Amniotic epithelial cell (primary cell): Measurements from ENCODE around the gene CCNB3.
A peak's percentile ranks its signal among the peaks of the same experiment; 100 is the strongest.
"Not testable (repeated sequence)": the region's sequence is repeated elsewhere in the genome, so short reads cannot be mapped to it uniquely, and the experiment has no call there.

Experiments
- DNase-seq: peaks from one replicate; pipeline ENCODE4 v3.0.0-alpha.2; 2010; ENCODE audit warnings: low read depth

The CCNB3 gene, protein sequence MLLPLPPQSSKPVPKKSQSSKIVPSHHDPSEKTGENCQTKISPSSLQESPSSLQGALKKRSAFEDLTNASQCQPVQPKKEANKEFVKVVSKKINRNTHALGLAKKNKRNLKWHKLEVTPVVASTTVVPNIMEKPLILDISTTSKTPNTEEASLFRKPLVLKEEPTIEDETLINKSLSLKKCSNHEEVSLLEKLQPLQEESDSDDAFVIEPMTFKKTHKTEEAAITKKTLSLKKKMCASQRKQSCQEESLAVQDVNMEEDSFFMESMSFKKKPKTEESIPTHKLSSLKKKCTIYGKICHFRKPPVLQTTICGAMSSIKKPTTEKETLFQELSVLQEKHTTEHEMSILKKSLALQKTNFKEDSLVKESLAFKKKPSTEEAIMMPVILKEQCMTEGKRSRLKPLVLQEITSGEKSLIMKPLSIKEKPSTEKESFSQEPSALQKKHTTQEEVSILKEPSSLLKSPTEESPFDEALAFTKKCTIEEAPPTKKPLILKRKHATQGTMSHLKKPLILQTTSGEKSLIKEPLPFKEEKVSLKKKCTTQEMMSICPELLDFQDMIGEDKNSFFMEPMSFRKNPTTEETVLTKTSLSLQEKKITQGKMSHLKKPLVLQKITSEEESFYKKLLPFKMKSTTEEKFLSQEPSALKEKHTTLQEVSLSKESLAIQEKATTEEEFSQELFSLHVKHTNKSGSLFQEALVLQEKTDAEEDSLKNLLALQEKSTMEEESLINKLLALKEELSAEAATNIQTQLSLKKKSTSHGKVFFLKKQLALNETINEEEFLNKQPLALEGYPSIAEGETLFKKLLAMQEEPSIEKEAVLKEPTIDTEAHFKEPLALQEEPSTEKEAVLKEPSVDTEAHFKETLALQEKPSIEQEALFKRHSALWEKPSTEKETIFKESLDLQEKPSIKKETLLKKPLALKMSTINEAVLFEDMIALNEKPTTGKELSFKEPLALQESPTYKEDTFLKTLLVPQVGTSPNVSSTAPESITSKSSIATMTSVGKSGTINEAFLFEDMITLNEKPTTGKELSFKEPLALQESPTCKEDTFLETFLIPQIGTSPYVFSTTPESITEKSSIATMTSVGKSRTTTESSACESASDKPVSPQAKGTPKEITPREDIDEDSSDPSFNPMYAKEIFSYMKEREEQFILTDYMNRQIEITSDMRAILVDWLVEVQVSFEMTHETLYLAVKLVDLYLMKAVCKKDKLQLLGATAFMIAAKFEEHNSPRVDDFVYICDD (N-terminal part only)

DNA sequence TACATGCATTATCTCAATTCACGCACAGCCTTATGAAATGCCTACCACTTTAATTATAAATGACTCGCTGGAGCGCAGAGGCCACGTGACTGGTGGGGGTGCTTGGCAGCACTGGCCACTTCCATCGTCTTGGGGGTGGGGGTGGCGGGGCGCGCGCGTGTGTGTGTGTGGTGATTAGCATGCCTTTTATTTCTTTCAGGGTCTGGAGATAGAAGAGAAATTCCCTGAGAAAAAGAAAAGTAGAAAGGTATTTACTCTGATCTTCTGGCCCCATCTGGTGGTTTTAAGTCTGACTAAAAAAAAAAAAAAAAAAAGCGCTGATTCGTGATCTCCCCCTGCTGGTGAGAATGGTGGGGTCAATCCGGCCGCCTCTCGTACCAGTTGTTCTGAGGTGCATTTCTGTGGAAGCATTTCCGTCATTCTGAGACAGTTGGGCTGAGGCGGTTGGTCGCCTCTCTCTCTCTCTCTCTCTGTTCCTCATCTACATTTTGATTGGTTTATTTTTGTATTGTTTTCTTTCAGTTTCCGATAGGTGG is at the start of gene CCNB3:
Gene CCNB3, plus strand, starts transcription at position 402 of the 536 bp plus-strand sequence. CDS start 80,399 bp downstream, outside the sequence.
- peak; percentile 76 for DNase-seq

DNA sequence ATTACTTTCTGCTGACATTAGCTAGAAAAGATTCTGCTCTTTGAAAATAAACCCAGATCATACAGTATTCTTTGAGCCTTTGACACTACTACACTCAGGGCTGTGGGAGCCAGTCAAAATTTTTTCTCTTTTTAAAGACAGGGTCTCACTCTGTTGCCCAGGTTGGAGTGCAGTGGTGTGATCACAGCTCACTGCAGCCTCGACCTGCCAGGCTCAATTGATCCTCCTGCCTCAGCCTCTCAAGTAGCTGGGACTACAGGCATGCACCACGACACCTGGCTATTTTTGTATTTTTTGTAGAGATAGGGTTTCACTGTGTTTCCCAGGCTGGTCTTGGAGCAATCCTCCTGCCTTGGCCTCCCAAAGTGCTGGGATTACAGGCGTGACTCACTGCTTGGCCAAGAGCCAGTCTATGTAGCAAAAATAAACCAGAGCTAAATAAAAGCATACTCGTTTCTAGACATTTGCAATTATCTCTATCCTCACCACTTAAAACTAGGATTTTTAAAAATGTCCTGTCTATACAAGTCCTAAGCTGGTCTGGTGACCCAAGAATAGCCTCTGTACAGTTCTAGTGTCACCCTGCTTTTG is 46.9 kb upstream of the CCNB3 start:
- DNase-seq, result peak; percentile 7

DNA sequence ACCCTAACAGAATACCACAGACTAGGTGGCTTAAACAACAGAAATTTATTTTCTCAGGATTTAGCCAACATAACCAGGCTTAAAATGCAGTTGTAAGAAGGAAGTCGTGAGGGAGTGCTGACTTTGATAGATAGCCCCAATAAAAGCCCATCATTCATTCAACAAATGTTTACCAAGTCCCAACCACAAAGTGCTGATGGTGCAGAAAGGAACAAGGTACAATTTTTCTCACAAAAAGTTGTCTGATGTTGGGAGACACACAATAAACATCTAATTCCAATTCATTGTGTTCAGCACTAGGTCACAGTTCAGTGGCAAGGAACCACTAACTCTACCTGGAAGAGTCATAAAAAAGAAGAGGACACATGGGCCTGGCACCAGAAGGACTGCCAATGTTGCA is 46.0 kb upstream of the CCNB3 start:
- no peak for DNase-seq

DNA sequence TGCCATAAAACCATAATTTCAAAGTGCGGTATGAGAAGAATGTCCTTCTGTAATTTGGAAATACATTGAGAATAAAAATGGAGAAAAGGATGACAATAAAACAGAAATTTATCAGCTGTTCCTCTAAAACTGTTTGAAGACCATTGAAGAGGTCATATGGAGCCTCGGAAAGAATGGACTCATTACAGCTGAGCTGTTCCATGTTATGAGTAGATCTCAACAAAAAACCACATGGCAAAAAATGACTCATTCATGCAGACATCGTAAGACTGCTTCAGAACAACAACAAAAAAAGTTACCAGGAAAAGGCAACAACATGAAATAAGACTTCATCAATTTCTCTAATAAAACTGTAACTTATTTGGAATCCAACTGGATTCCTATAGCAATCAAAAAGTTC is 43.4 kb upstream of the CCNB3 start:
- DNase-seq, result peak; percentile 16

DNA sequence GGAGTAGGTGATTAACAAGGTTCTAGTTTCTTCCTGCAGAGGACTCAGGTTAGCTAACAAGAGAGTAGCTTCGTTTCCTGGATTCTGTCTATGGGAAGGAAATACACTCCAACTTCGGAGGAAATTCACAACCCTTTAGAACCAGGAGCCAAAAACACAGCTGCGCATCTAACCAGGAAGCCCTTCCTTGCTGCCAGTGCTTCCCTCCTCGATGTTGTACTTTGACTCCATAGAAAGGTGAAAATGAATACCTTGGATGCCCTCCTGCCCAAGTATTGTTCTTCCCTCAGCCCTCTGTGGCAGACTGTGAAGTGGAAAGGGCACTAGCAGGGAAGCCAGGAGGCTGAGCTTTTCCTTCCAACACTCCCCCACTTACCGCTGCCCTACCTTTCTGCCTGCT is 38.8 kb upstream of the CCNB3 start:
- DNase-seq, result no peak

DNA sequence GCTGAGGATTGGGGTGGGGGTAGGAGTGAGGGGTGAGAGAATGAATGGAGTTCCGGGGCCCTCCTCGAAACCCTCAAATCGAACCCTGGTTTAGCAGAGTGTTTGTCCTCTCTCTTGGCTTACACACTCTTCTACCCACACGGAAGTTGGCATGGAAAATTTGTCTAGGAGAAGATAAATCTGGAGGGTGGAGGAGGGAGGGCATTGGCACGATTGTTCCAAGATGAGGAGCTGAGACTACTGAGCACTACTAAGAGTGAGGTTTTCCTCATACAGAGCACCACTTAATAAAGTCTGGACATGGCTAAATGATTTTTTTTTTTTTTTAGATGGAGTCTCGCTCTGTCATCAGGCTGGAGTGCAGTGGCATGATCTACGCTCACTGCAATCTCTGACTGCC is 37.2 kb upstream of the CCNB3 start:
- DNase-seq, result no peak

DNA sequence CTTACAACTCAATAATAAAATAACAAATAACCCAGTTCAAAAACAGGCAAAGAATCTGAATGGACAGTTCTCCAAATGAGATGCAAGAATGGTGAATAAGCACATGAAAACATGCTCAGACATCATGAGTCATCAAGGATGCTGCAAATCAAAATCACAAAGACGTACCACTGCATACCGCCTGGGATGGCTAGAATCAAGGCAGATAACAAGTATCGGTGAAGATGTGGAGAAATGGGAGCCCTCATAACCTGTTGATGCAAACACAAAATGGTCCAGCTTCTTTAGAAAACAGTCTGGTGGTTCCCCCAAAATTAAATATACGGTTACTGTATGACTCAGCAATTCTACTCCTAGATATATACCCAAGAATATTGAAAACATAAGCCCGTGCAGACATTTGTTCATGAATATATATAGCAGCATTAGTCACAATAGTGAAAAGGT is 36.3 kb upstream of the CCNB3 start:
- DNase-seq, result peak; percentile 47

DNA sequence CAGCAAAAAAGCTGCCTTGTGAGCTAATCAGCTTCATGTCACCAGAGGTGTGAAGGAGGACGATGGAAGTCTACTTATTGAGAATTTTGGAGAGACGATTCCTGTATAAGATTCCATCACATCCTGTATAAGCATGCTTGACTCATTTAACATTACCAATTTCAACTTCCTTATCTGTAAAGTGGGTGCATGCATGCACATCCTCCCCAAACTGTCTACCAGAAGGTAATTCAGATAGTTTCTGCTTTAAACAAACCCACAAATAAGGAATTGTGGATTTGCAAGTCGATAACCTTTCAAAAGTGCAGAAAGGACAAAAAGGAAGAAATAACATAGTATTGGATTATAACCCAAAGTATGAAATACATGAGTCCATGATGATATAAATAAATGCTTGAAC is 34.8 kb upstream of the CCNB3 start:
- DNase-seq, result no peak

DNA sequence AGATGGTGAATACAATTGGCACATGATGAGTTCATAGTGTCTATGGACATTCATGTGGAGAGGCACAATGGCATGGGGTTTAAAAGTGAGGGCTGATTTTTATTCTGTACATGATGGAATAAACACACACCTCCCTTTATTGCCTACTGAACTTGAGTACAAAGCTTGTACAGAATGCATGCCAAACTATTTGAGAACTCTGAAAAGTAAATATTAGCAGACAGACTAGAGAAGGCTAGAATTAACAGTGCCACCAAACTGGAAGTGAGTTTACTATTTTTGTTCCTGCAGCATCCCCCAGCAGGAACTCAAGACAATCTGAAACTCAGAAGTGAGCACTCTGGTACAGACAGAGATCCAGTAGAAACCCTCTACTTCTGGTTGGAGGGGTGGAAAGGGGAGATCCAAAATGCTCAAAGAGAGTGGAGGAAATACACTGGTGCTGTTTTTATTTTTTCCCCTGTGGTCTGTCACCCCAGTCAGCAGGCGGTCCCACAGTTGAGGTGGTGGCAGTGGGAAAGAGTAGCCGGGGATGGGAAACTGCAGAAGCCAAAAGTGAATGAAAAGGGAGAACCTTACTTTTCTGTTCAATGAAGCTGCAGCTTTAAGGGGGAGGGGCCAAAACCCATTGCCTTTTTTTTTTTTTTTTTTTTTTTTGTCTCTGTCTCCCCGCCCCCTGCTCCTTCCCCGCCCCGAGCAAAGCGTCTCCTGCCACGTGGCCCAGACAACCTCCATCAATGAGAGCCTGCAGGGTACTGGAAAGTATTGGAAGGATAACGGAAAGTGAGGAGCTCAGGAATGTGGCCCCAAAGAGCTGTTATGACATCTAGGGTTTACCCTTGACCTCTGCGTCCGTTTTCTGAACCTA is 24.3 kb upstream of the CCNB3 start:
- no peak for DNase-seq

DNA sequence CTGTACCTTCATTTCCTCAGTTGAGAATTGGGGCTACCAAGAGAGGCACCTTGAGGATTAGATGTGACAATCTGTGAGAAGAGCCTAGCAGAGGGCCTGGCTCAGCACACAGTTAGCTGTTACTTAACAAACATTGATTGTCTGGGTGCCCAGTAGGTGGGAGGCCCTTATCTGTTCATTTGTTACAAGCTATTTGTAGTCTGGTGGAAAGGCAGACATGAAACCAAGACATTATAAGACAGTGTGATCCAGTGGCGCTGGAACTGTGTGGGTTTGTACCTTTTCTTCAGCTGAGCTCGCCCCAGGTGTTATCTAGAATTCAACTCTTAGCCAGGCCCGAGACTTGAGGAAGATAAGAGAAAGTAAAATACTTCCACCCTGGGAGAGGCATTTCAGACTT is 20.7 kb upstream of the CCNB3 start:
- no peak for DNase-seq

DNA sequence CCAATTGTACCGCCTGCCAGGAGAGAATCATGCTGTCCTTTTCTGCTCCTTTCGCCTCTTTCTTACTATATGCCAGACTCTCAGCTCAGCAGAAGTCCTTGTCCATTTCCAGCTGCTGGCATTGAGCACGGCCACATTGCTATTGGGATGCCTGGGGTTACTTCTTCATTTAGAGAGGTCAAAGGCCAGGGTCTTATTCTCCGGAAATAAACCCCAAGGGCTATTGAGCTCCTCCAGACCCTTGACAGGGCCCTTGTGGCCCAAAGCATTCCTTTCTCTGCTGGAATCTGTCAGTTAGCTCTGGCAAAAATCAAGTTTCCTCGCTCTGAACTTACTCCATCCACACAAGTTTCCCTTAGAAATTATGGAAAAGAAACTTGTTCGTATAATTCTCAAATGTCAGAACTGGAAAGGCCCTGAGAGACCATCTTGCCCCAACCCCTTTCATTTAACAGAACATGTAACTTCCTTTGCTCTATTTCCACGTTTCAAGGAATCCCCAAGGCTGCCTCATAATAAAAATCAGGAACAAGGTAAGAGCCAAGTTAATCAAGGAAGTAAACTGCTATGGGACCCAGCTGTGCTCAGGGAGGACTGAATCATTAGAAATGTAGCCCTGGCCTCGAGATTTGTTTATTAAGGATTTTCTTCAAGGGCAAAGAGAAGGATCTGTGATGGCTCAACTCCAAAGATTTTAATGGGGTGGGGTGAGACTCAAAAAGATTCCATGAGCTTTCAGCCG is 15.5 kb upstream of the CCNB3 start:
- no peak for DNase-seq

DNA sequence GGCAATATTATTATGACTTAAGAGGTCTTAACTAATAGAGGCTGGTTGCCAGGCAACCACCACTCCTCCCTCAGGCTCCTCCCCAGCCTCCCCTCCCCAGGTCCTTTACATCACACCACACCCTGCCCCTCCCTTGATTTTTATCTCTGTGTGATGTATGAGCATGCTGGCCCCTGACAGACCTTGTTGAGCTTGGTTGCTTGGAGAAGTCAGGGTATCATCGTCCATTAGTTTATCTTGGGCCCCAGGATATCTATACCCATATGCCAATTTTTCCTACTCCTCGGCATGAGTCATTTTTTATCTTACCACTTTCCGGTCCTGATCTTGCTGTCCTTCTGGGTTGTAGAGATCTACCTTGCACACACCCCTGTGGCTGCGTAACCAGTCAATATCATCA is 6.2 kb upstream of the CCNB3 start:
- DNase-seq, result peak; percentile 2

DNA sequence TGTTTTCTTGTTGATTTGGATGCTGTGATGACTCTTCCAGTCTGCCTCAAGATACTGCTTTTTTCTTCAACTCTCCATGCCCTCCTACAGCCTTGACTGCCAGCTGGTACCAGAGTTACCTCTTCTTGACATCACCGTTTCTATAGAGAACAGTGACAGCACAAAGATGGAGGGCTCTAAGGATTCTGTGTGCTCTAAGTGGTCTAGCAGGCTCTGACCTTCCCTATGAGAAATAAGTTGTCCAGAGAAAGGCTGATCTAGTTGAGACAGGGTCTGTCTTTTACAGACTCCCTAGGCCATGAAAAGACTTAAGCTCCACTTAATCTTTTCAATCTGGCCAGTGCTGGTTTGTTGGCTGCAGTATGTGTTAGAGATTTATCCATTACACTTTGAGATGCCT is 3.7 kb upstream of the CCNB3 start, which contains the start of gene AKAP4:
Gene AKAP4, minus strand, starts transcription at position 101 of the 400 bp plus-strand sequence. CDS start 118 bp downstream, outside the sequence.
- DNase-seq, result no peak

DNA sequence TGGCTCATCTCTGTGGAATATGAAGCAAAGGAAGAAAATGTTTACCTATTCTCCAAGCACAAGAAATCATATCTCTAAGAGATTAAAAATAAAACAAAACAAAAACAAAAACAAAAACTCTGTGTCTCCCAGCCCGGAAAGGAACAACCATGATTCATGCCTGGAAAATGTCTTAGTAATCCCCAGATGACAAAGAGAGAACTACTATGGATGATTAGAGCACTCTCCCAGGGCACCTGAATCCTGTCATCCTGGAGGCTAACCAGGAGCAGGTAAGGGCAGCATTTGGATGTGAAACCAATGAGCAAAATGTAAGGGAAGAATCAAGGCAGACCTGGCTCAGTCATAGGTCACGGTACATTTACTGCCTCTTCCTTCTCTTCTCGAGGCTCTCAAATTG is 2.0 kb upstream of the CCNB3 start:
- DNase-seq, result peak; percentile 27

DNA sequence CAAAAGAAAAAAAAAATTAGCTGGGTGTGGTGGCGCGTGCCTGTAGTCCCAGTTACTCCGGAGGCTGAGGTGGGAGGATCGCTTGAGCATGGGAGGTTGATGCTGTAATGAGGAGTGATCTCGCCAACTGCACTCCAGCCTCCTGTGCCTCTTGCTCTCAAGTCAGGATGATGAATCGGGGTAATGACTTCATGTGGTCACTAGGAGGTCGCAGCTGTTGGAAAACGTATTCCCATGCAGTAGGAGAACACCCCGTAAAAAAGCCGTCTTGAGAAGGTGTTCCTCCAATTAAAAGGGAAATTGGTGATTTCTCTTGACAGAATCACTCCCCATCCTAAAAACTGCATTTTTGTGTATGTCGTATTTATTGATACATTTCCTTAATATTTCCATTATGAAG is 2.2 kb downstream of the CCNB3 start:
- DNase-seq, result no peak

DNA sequence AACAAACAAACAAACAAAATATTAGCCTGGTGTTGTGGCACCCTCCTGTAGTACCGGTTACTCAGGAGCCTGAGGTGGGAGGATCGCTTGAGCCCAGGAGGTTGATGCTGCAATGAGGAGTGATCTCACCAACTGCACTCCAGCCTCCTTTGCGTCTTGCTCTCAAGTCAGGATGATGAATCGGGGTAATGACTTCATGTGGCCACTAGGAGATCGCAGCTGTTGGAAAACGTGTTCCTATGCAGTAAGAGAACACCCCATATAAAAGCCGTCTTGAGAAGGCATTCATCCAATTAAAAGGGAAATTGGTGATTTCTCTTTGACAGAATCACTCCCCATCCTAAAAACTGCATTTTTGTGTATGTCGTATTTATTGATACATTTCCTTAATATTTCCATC is 6.9 kb downstream of the CCNB3 start:
- peak; percentile 33 for DNase-seq

DNA sequence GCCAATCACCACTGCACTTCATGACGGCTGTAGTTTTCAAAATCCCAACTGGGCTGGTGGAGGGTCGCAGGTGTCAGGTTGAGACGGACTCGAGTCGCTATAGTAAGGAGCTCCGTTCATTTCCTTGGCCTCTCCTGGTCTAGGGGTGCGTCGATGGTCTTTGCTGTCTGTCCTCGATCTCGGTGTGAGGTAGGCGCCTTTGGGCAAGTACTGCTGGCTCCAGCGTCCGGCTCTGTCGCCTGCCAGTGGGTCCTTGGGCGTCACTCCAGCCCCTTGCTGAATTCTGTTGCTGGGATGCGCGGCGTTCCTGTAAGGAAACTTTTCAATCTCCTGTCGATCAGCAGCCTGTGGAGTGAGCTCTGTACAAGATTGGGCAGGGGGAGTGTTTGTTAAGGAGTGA is 76.7 kb downstream of the CCNB3 start:
- no peak for DNase-seq

DNA sequence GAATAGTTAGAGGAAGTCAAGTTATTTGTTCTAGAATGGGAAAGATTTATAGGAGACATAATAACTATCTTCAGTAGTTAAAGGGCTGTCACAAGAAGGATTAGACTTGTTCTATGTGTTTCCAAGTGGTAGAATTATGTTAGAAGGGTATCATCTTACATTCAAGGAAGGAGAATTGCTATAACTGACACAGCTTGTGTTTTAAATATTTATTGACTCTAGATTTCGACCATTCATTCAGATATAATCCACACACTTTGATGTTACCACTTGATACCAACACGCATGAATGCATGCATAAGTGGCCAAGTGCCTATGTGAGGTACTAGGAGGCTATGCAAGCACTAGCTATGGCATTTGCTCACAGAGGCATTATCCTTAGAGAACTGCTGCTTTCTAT is 122.7 kb downstream of the CCNB3 start:
- no peak for DNase-seq

DNA sequence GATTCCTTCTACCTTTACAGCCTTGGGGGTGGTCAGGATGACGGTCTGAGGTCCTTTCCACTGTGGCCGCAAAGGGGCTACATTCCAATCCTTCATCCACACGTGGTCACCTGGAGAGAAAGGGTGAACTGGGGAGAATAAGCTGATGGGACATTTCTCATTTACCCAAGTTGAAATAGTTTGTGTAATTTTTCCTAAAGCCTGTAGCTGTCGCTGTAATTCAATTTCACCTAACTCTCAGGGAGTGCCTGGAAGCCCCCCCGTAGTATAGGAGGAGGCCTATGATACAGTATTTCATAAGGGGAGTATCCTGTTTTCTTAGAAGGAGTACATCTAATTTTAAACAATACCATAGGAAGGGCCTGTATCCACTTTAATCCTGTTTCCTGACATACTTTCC is 128.1 kb downstream of the CCNB3 start:
- not testable (repeated sequence) for DNase-seq

DNA sequence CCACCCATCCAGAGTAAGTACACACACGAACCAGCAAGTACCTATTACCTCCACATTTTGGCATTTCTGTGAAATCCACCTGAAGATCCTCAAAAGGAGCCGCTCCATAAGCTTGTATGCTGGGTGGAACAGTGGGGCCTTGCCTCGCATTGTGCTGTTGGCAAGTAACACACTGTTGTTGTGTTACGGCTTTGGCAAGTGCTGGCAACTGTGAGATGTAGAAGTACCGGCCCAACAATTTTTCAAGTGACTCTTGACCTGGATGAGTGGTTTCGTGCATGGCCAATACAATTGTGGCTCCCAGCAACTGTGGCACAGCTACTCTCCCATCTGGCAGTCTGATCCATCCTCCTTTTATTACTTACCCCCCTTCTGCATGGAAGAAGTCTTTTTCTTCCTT is 128.7 kb downstream of the CCNB3 start:
- DNase-seq, result no peak
